HG03103 (cell line): ENCODE measurements around the gene BZW1.

Experiments
- ATAC-seq: cut with Tn5 transposase; IDR thresholded peaks from one replicate; pipeline ENCODE4 v1.9.1; 2021; ENCODE audit warnings: low read depth; ENCODE audit not compliant: unreplicated experiment

Gene BZW1

GRCh38 chr2:200828572-200829257, 17.0 kb downstream of the BZW1 start:
- no peak for ATAC-seq

- ATAC-seq, result no peak
Measured at GRCh38 chr2:200829258-200829655, 17.5 kb downstream of the BZW1 start.

GRCh38 chr2:200834701-200835100, 23.0 kb downstream of the BZW1 start:
- ATAC-seq, result no peak

- no peak for ATAC-seq
Measured at GRCh38 chr2:200839513-200839912, 27.8 kb downstream of the BZW1 start.

GRCh38 chr2:200843993-200844948, 32.6 kb downstream of the BZW1 start:
- ATAC-seq, result no peak

- ATAC-seq, result no peak
Measured at GRCh38 chr2:200845194-200845593, 33.5 kb downstream of the BZW1 start.

GRCh38 chr2:200845669-200846325, 34.1 kb downstream of the BZW1 start:
- ATAC-seq, result no peak

GRCh38 chr2:200847269-200847668, 35.6 kb downstream of the BZW1 start:
- no peak for ATAC-seq

- ATAC-seq, result no peak
Measured at GRCh38 chr2:200847939-200848338, 36.2 kb downstream of the BZW1 start.

- ATAC-seq, result no peak
Measured at GRCh38 chr2:200850512-200851256, 39.0 kb downstream of the BZW1 start.

GRCh38 chr2:200851398-200852248, 39.9 kb downstream of the BZW1 start:
- ATAC-seq, result no peak

GRCh38 chr2:200852605-200853004, 40.9 kb downstream of the BZW1 start:
- no peak for ATAC-seq

GRCh38 chr2:200856806-200857205, 45.1 kb downstream of the BZW1 start:
- ATAC-seq, result no peak

GRCh38 chr2:200860092-200860795, 48.5 kb downstream of the BZW1 start:
- no peak for ATAC-seq

- no peak for ATAC-seq
Measured at GRCh38 chr2:200861617-200862155, 50.0 kb downstream of the BZW1 start.

- ATAC-seq, result no peak
Measured at GRCh38 chr2:200862532-200863000, 50.9 kb downstream of the BZW1 start.

GRCh38 chr2:200863782-200864175, 52.1 kb downstream of the BZW1 start:
- peak; percentile 0 for ATAC-seq

- peak; percentile 76 for ATAC-seq
Measured at GRCh38 chr2:200864176-200865034, 52.7 kb downstream of the BZW1 start, which contains the start of gene CLK1. Gene CLK1, minus strand, starts transcription at chr2:200864658. Its CDS starts 2,796 bp downstream, at chr2:200861862.
